ENCODE measurements around the gene BUB3.

GRCh38 chr10:123157210-123157609 is 3.0 kb downstream of the BUB3 start:
- TF ChIP-seq, protein P1, sequence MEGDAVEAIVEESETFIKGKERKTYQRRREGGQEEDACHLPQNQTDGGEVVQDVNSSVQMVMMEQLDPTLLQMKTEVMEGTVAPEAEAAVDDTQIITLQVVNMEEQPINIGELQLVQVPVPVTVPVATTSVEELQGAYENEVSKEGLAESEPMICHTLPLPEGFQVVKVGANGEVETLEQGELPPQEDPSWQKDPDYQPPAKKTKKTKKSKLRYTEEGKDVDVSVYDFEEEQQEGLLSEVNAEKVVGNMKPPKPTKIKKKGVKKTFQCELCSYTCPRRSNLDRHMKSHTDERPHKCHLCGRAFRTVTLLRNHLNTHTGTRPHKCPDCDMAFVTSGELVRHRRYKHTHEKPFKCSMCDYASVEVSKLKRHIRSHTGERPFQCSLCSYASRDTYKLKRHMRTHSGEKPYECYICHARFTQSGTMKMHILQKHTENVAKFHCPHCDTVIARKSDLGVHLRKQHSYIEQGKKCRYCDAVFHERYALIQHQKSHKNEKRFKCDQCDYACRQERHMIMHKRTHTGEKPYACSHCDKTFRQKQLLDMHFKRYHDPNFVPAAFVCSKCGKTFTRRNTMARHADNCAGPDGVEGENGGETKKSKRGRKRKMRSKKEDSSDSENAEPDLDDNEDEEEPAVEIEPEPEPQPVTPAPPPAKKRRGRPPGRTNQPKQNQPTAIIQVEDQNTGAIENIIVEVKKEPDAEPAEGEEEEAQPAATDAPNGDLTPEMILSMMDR (conservative IDR thresholded peaks at IDR 0.05), result no peak
- no peak for TF ChIP-seq ZFX (IDR thresholded peaks at IDR 0.05)

All from C4-2B (cell line).